Measurements from ENCODE around the gene LDOC1. TPM values are rescaled to one million over a fixed set of nuclear protein-coding genes. Genes with fewer than 3 reads are reported as not detected.
"Not testable (repeated sequence)": the region's sequence is repeated elsewhere in the genome, so short reads cannot be mapped to it uniquely, and the experiment has no call there.

The LDOC1 gene
- total RNA-seq, 1 donor = 4.7 TPM

GRCh38 chrX:141201962-141202361 is 25.0 kb upstream of the LDOC1 start:
- Histone ChIP-seq H3K4me2 (ENCODE audit: insufficient read depth, low read length) (no peak overlapping the region), H3K79me2 (ENCODE audit: insufficient read depth, low read length) (no peaks in the 10 kb centered on the region), H3K36me3 (ENCODE audit: insufficient read depth, low read length) (no peaks in the 10 kb centered on the region), H3K9me3 (ENCODE audit: low read depth, low read length) (no peaks in the 10 kb centered on the region), H2AFZ (ENCODE audit: low read length) (no peak overlapping the region), H3K27me3 (ENCODE audit: insufficient read depth, low read length) (no peaks in the 10 kb centered on the region), H3K4me3 (ENCODE audit: insufficient read depth, low read length) (no peak overlapping the region), H3K27ac (ENCODE audit: low read depth, low read length) (no peak overlapping the region), H3K4me1 (ENCODE audit: insufficient read depth, low read length) (no peaks in the 10 kb centered on the region), H4K20me1 (ENCODE audit: insufficient read depth, low read length) (no peaks in the 10 kb centered on the region)
- DNase-seq (ENCODE audit: insufficient read length, low spot score, missing footprints) = no peak
- no peak for TF ChIP-seq CTCF (IDR thresholded peaks at IDR 0.05; ENCODE audit: extremely low read depth, low read depth, low read length)

GRCh38 chrX:141188573-141188972 is 11.6 kb upstream of the LDOC1 start:
- H3K27ac ChIP-seq (ENCODE audit: low read depth, low read length); H3K4me3 ChIP-seq (ENCODE audit: insufficient read depth, low read length); H3K27me3 ChIP-seq (ENCODE audit: insufficient read depth, low read length); H3K36me3 ChIP-seq (ENCODE audit: insufficient read depth, low read length); H3K4me2 ChIP-seq (ENCODE audit: insufficient read depth, low read length); H3K79me2 ChIP-seq (ENCODE audit: insufficient read depth, low read length); H3K4me1 ChIP-seq (ENCODE audit: insufficient read depth, low read length); H4K20me1 ChIP-seq (ENCODE audit: insufficient read depth, low read length); DNase-seq (ENCODE audit: insufficient read length, low spot score, missing footprints); H3K9me3 ChIP-seq (ENCODE audit: low read depth, low read length); H2AFZ ChIP-seq (ENCODE audit: low read length): not testable (repeated sequence)

- H3K4me3 ChIP-seq (ENCODE audit: insufficient read depth, low read length) = no peak overlapping the region
These were observed 8.4 kb upstream of the LDOC1 start for GRCh38 chrX:141185366-141185765.

GRCh38 chrX:141183000-141183399 is 6.1 kb upstream of the LDOC1 start:
- Histone ChIP-seq H2AFZ (ENCODE audit: low read length) (no peak overlapping the region), H3K9me3 (ENCODE audit: low read depth, low read length) (no peaks in the 10 kb centered on the region), H3K4me2 (ENCODE audit: insufficient read depth, low read length) (no peak overlapping the region), H3K27me3 (ENCODE audit: insufficient read depth, low read length) (no peaks in the 10 kb centered on the region), H3K4me3 (ENCODE audit: insufficient read depth, low read length) (no peak overlapping the region), H4K20me1 (ENCODE audit: insufficient read depth, low read length) (no peaks in the 10 kb centered on the region), H3K4me1 (ENCODE audit: insufficient read depth, low read length) (no peaks in the 10 kb centered on the region), H3K36me3 (ENCODE audit: insufficient read depth, low read length) (no peaks in the 10 kb centered on the region), H3K27ac (ENCODE audit: low read depth, low read length) (no peak overlapping the region), H3K79me2 (ENCODE audit: insufficient read depth, low read length) (no peaks in the 10 kb centered on the region)
- DNase-seq (ENCODE audit: insufficient read length, low spot score, missing footprints) = no peak
- no peak for TF ChIP-seq CTCF (IDR thresholded peaks at IDR 0.05; ENCODE audit: extremely low read depth, low read depth, low read length)

More at GRCh38 chrX:141185366-141185765, 8.4 kb upstream of the LDOC1 start:
- no peaks in the 10 kb centered on the region for H4K20me1 ChIP-seq (ENCODE audit: insufficient read depth, low read length)
- TF ChIP-seq CTCF (IDR thresholded peaks at IDR 0.05; ENCODE audit: extremely low read depth, low read depth, low read length) = no peak
- no peaks in the 10 kb centered on the region for H3K4me1 ChIP-seq (ENCODE audit: insufficient read depth, low read length)
- no peak overlapping the region for H2AFZ ChIP-seq (ENCODE audit: low read length)
- H3K4me2 ChIP-seq (ENCODE audit: insufficient read depth, low read length) = no peak overlapping the region
- no peaks in the 10 kb centered on the region for H3K79me2 ChIP-seq (ENCODE audit: insufficient read depth, low read length)
- no peaks in the 10 kb centered on the region for H3K9me3 ChIP-seq (ENCODE audit: low read depth, low read length)
- DNase-seq (ENCODE audit: insufficient read length, low spot score, missing footprints) = no peak
- H3K36me3 ChIP-seq (ENCODE audit: insufficient read depth, low read length) = no peaks in the 10 kb centered on the region
- H3K27ac ChIP-seq (ENCODE audit: low read depth, low read length) = no peak overlapping the region
- H3K27me3 ChIP-seq (ENCODE audit: insufficient read depth, low read length) = no peaks in the 10 kb centered on the region
